Measurements from ENCODE around the gene TSPEAR. TPM values are rescaled to one million over a fixed set of nuclear protein-coding genes. Genes with fewer than 3 reads are reported as not detected.

TSPEAR gene
- total and polyA plus RNA-seq, 2 of the 13 experiments (the other 11 are each of a cell fraction or from before 2014, with no cell fraction given), result 0.07 to 0.32 TPM

GRCh38 chr21:44506279-44507255, 204.8 kb downstream of the TSPEAR start (continued):
- TF ChIP-seq ZNF891 (CRISPR knock-in tag; IDR thresholded peaks at IDR 0.05), result 0 out of 2 replicates have a peak, but pooled peaks have one; percentile 29
- no peak for TF ChIP-seq U2AF1 (optimal IDR thresholded peaks at IDR 0.05; ENCODE audit: low read depth, low read length)
- TF ChIP-seq ZNF460 (CRISPR knock-in tag; IDR thresholded peaks at IDR 0.05; ENCODE audit: borderline replicate concordance), result no peak
- TF ChIP-seq PPARG (CRISPR knock-in tag; conservative IDR thresholded peaks at IDR 0.05), result no peak
- TF ChIP-seq SIN3B (IDR thresholded peaks at IDR 0.05; ENCODE audit: low read length), result no peak
- peak; percentile 9; the same call in 1 of the 2 replicates for TF ChIP-seq ZBTB7B (CRISPR knock-in tag; IDR thresholded peaks at IDR 0.05)
- no peak for TF ChIP-seq FOXA1 (IDR thresholded peaks at IDR 0.05)
- TF ChIP-seq FOXA1 (CRISPR knock-in tag; IDR thresholded peaks at IDR 0.05), result no peak
- TF ChIP-seq RNF219 (CRISPR knock-in tag; IDR thresholded peaks at IDR 0.05), result no peak
- TF ChIP-seq MED13 (CRISPR knock-in tag; IDR thresholded peaks at IDR 0.05), result no peak
- TF ChIP-seq HCFC1 (IDR thresholded peaks at IDR 0.05; ENCODE audit: low read depth, low read length), result no peak
- TF ChIP-seq PRPF4 (IDR thresholded peaks at IDR 0.05; ENCODE audit: low read depth, low read length, poor library complexity, severe bottlenecking), result no peak
- TF ChIP-seq RXRA (CRISPR knock-in tag; IDR thresholded peaks at IDR 0.05), result peak; percentile 4; the same call in 1 of the 2 replicates
- no peak for TF ChIP-seq ZBED4 (CRISPR knock-in tag; IDR thresholded peaks at IDR 0.05; ENCODE audit: borderline replicate concordance)
- TF ChIP-seq CSRNP1 (CRISPR knock-in tag; IDR thresholded peaks at IDR 0.05), result no peak
- 0 out of 2 replicates have a peak, but pooled peaks have one; percentile 36 for TF ChIP-seq KLF6 (CRISPR knock-in tag; IDR thresholded peaks at IDR 0.05)
- 0 out of 2 replicates have a peak, but pooled peaks have one; percentile 14 for TF ChIP-seq ZNF280B (CRISPR knock-in tag; IDR thresholded peaks at IDR 0.05; ENCODE audit: borderline replicate concordance)
- no peak for TF ChIP-seq NBN (conservative IDR thresholded peaks at IDR 0.05)
- no peak; the same call in 1 of the 2 replicates for TF ChIP-seq NFYC (CRISPR knock-in tag; IDR thresholded peaks at IDR 0.05)
